PFSK-1 (cell line): Measurements from ENCODE around the gene WNK2.

ENCODE experiments used
- POLR2AphosphoS5 ChIP-seq: IDR thresholded peaks from 2 replicates; pipeline ENCODE4 v1.6.1; 2012; ENCODE audit warnings: low read depth, mild to moderate bottlenecking, control low read depth, low read length, moderate library complexity
- SIN3A ChIP-seq: IDR thresholded peaks from 2 replicates; pipeline ENCODE4 v1.6.1; 2012; ENCODE audit warnings: mild to moderate bottlenecking, low read length, moderate library complexity, borderline replicate concordance; ENCODE audit not compliant: insufficient read depth
- TAF1 ChIP-seq: IDR thresholded peaks from 2 replicates; pipeline ENCODE4 v1.6.1; 2012; ENCODE audit warnings: low read length, control low read depth, borderline replicate concordance; ENCODE audit not compliant: insufficient read depth

- TF ChIP-seq TAF1 (no peak), POLR2AphosphoS5 (0 out of 2 replicates have a peak, but pooled peaks have one; percentile 37), SIN3A (no peak)
Observed at GRCh38 chr9:93278144-93278543, 94.2 kb downstream of the WNK2 start.
